Measurements from ENCODE around the gene CHRNA7.

The CHRNA7 gene

DNA sequence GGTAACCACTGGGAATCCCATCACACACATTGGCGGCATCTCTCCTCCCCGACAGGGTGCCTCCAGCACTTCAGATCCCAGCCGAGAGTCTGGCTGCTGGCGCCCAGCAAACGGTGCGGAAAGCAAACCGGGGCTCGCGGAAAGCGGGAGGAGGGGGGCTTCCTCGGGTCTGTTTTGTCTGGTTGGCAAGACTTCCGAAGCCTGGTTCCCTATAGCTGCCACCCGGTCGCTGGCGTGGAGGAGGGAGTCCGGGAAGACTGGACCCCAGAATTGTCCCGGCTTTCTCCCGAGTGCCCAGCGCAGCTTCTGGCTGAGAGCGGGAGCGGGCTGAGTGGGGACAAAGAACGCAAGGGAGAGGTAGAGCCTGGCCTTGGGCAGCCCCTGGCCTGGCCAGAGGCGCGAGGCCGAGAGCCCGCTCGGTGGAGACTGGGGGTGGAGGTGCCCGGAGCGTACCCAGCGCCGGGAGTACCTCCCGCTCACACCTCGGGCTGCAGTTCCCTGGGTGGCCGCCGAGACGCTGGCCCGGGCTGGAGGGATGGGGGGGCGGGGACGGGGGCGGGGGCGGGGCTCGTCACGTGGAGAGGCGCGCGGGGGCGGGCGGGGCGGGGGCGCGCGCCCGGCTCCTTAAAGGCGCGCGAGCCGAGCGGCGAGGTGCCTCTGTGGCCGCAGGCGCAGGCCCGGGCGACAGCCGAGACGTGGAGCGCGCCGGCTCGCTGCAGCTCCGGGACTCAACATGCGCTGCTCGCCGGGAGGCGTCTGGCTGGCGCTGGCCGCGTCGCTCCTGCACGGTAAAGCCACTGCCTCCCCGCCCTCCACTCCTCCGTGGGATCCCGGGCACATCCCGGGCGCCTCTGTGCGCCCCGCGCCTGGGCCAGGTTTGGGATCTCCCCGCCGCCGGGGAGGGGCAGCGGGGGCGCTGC, at the start of gene CHRNA7:
TSS of gene CHRNA7 (plus strand) at position 654 of the 920 bp plus-strand sequence. CDS start at position 734, 80 bp downstream.
- peak; percentile 76 for DNase-seq (ENCODE audit: low spot score)

GRCh38 chr15:31985607-31986006, 44.7 kb upstream of the CHRNA7 start:
- DNase-seq (ENCODE audit: low spot score): no peak

GRCh38 chr15:31993062-31993461, 37.3 kb upstream of the CHRNA7 start:
- DNase-seq (ENCODE audit: low spot score): no peak

DNA sequence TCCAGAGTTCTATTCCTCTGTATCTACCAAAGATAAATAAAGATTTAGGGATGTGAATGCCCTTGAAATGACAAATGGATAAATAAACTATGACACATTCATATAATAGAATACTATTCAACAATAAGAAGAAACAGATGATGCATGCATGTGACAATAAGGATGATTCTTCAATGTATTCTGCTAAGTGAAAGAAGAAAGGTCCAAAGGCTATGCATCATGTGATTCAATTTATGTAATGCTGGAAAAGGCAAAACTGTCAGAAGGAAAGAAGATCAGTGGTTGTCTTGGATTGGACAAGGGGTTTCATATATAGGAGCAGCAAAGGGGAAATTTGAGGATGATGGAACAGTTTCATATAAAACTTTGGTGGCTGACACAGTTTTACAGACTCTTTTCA, 32.6 kb upstream of the CHRNA7 start:
- DNase-seq (ENCODE audit: low spot score): no peak

DNA sequence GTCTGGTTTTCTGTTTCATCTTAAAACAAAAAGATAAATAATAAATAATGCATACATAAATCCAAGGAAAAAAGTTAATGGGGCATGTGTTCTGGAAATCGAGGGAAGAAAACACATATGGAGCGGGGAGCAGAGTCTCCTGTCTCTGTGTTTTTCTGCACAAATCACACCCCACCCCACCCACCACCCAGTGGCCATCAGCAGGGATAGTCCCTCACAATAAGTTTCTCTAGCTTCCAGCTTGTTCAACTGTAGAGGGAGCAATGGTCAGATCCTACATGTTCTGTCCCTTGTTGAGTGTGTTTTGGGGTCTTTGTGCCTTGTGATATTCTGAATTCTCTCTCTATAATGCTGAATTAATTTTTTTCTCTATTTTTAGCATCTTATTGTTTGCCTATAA, 26.8 kb upstream of the CHRNA7 start:
- no peak for DNase-seq (ENCODE audit: low spot score)

GRCh38 chr15:32004249-32004648, 26.1 kb upstream of the CHRNA7 start:
- no peak for DNase-seq (ENCODE audit: low spot score)

GRCh38 chr15:32007355-32007960, 22.9 kb upstream of the CHRNA7 start:
- DNase-seq (ENCODE audit: low spot score): no peak

- no peak for DNase-seq (ENCODE audit: low spot score)
Measured at GRCh38 chr15:32014953-32015352, 15.4 kb upstream of the CHRNA7 start.

GRCh38 chr15:32020156-32020555, 10.2 kb upstream of the CHRNA7 start:
- DNase-seq (ENCODE audit: low spot score): no peak

DNA sequence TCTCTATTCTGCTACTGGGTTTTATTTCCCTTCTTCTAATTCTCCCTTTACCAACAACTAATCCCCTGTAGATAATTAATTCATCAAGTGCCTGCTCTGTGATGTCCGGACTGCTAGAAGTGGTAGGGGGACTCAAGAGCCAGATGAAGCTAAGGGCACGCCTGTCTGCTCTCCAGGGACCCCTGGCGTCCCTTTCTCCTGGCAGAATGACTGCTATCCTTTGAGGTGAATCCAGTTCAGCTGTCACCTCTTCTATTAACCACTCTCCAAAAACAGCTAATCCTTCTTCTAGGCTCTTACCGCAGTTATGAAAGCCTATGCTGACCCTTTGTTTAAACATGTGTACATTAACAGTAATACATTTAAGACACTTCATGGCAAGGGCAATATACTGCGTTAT, 1.4 kb upstream of the CHRNA7 start:
- DNase-seq (ENCODE audit: low spot score): no peak

- no peak for DNase-seq (ENCODE audit: low spot score)
Measured at GRCh38 chr15:32029409-32029861, 880 bp upstream of the CHRNA7 start.

- no peak for DNase-seq (ENCODE audit: low spot score)
Measured at GRCh38 chr15:32030795-32031194, 480 bp downstream of the CHRNA7 start.

- DNase-seq (ENCODE audit: low spot score): no peak
Measured at GRCh38 chr15:32033186-32033890, 3.0 kb downstream of the CHRNA7 start.

- DNase-seq (ENCODE audit: low spot score): no peak
Measured at GRCh38 chr15:32034106-32034505, 3.8 kb downstream of the CHRNA7 start.

DNA sequence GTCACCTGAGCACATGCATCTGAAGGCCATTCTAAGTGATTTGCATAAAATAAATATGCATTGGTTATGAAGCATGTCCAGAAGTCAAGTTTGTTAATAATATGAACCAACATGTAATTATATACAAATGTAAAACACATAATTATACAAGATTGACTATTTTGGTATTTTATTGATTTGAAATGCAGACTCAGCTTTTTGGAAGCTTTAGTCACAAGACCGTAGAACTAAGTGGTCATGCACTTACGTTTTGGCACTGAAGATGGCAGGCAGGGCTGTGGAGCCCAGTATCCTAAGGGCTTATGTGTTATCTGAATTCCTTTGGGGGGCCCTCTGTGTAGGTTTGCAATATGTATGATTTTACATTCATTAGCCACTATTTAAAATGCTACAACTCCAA, 5.0 kb downstream of the CHRNA7 start:
- no peak for DNase-seq (ENCODE audit: low spot score)

DNA sequence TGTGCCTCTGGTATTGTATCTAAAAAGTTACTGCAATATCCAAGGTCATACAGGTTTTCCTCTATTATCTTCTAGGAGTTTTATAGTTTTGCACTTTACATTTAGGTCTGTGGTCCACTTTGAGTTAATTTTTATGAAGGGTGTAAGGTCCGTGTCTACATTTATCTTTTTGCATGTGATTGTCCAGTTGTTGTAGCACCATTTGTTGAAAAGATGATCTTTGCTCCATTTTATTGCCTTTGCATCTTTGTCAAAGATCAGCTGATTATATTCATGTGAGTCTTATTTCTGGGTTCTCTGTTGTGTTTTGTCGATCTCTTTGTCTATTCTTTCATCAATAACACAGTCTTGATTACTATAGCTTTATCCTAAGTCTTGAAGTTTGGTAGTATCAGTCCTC, 6.7 kb downstream of the CHRNA7 start:
- DNase-seq (ENCODE audit: low spot score): no peak

DNA sequence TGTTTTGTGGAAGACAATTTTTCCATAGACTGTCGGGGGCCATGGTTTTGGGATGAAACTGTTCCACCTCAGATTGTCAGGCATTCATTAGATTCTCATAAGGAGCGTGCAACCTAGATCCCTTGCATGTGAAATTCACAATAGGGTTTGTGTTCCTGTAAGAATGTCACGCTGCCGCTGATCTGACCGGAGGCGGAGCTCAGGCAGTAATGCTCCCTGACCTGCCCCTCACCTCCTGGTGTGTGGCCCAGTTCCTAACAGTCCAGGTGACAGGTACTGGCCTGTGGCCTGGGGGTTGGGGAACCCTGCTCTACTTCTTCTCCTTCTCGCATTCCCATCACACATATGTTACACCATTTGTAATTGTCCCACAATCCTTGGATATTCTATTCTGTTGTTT, 11.0 kb downstream of the CHRNA7 start:
- no peak for DNase-seq (ENCODE audit: low spot score)

DNA sequence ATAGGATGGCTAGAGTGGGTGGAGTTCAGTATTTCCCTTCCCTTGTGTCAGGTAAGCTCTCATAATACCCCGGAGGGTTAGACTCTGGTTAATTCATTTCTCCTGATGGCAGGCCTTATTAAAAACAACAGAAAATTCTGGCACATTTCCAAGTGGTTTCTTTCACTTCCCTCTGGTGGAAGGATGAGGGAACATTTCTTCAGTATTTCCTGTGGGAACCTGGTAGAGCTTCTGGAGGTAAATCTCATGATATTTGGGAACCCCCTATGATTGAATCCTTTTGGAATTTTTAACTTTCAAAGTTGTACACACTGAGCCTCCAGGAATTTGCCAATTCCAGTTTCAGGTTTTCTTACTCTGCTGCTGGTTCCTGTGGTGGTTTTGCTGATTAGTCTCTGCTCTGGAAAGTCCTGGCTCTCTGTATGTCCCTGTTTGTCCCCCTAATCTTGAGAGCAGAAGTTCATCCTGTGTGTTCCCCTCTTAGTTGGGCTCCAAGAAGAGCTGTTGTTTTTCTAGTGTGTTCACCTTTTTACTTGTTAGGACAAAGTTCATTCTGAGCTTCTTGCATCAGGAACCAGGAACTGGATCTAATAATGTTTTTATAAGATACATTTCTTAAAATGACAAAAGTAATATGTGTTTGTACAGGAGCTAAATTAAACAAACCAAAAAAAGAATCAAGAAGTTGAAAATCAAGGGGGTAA, 12.1 kb downstream of the CHRNA7 start:
- no peak for DNase-seq (ENCODE audit: low spot score)

DNA sequence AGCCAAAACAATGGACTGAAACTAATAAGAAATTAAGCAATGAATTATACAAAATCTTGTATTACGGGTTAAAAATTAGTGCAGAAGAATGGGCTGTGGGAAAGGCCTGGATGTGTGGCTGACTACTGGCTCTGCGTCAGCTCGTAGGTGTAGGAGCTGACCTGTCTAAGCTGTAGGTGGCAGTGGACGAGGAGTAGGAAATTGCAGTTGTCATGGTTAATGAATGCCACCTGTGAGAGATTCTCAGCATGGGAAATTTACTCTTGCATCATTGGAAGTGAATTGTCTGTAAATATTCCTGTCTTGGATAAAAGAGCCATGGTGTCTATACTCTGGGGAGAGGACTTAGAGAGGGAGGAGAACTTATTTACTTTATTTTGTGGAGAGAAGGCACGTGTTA, 23.4 kb downstream of the CHRNA7 start:
- DNase-seq (ENCODE audit: low spot score): no peak

DNA sequence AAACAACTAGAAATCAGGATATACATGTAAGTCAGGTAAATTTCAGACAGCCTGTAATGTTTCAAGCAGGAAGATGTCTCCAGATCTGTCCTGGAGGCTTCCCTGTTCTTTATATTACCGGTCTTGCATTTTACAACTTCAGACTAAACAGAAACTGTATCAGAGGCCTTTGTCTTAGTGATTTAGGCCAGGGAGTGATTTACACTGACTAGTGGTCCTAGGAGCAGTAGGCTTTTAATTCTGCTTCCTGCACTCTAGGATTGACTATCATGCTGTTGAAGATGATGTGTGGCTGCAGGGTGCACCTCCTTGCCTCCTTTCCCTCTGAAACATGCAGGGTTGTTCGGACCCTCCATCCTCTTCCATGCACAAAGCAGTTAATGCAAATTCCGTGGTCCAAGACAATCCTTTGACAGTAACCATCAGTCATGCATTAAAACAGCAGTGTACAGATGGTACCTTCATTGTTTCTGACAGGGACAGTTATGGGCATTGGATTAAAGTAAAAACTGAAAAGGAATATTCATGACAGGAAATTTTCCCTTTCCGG, 27.6 kb downstream of the CHRNA7 start:
- no peak for DNase-seq (ENCODE audit: low spot score)

DNA sequence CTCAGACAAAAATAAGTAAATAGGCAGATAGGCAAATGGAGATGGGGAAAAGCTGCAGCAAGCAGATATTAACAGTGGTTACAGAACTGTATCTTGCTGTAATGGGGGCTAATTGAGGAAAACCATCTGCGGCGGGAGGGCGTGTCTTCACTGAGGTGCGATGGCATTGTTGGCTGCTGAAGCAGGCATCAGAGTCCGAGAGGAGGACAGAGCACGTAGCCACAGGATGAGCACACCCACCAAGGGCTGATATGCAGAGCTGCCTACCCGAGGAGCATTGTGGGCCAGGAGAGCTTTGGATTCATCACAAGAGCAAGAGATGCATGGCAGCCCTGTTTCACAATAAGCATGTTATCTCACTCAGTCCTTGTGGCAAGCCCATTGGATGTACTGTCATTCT, 30.4 kb downstream of the CHRNA7 start:
- DNase-seq (ENCODE audit: low spot score): no peak

DNA sequence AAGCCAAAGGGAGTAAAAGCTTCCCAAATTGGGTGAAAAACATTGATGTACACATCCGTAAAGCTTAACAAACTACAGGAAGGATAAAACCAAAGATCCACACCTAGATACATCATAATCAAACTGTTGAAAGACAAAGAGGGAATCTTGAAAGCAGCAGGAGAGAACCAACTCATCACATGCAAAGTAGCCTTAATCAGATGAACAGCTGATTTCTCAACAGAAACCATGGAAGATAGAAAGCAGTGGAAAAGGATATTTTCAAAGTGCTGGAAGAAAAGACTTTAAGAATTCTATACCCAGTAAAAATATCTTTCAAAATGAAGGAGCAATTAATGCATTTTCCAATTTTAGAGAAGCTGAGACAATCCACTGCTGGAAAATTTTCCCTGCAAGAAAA, 36.8 kb downstream of the CHRNA7 start:
- DNase-seq (ENCODE audit: low spot score): no peak

Data from AG20443 (cell line).